ENCODE results near the gene TMEM242. TPM values are rescaled to one million over a fixed set of nuclear protein-coding genes. Genes with fewer than 3 reads are reported as not detected.
"Not testable (repeated sequence)": the region's sequence is repeated elsewhere in the genome, so short reads cannot be mapped to it uniquely, and the experiment has no call there.

The TMEM242 gene
- total RNA-seq, 4 donors from 2014 or later = 3.9 to 7.7 (median 6.3) TPM

DNA sequence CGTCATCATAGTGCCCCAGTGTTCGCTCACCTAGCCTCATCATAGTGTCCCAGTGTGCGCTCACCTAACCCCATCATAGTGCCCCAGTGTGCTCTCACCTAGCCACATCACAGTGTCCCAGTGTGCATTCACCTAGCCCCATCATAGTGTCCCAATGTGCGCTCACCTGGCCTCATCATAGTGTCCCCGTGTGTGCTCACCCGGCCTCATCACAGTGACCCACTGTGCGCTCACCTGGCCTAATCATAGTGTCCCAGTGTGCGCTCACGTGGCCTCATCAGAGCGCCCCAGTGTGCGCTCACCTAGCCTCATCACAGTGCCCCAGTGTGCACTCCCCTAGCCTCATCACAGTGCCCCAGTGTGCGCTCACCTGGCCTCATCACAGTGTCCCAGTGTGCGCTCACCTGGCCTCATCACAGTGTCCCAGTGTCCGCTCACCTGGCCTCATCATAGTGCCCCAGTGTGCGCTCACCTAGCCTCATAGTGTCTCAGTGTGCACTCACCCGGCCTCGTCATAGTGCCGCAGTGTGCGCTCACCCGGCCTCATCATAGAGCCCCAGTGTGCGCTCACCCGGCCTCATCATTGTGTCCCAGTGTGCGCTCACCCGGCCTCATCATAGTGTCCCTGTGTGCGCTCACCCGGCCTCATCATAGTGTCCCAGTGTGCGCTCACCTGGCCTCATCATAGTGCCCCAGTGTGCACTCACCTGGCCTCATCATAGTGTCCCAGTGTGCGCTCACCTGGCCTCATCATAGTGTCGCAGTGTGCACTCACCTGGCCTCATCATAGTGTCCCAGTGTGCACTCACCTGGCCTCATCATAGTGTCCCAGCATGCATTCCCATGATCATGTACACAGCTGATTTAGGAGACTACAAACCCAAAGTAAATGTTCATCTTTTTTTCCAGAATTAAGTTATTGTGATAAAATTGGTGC is 9.5 kb downstream of the TMEM242 start:
- Histone ChIP-seq H3K9me3 (no peaks in the 10 kb centered on the region), H3K4me3 (no peak overlapping the region), H3K4me1 (peaks cover 6 to 30% of the 10 kb centered on the region in 2 donors), H3K27me3 (no peaks in the 10 kb centered on the region), H3K27ac (no peak overlapping the region), H3K36me3 (peaks cover 0 to 24% of the 10 kb centered on the region in 2 donors)
- intact Hi-C loops (cut with DNase I; ENCODE audit: low total_unique reads) = loop anchor here (2.0 kb wide), 3 partner anchors 261 to 353 kb away; no protein-coding TSS in a partner anchor
- in situ Hi-C loops (cut with MboI; ENCODE audit: low sequenced_read_pairs in 4 of 4) = loop anchor here in 2 of 4 donors (10.0 kb wide), 2 partner anchors 261 to 351 kb away; no protein-coding TSS in a partner anchor
- ATAC-seq (no peak), DNase-seq (no peak)
- no peak for TF ChIP-seq POLR2A (IDR thresholded peaks at IDR 0.05)
- TF ChIP-seq, protein P1, sequence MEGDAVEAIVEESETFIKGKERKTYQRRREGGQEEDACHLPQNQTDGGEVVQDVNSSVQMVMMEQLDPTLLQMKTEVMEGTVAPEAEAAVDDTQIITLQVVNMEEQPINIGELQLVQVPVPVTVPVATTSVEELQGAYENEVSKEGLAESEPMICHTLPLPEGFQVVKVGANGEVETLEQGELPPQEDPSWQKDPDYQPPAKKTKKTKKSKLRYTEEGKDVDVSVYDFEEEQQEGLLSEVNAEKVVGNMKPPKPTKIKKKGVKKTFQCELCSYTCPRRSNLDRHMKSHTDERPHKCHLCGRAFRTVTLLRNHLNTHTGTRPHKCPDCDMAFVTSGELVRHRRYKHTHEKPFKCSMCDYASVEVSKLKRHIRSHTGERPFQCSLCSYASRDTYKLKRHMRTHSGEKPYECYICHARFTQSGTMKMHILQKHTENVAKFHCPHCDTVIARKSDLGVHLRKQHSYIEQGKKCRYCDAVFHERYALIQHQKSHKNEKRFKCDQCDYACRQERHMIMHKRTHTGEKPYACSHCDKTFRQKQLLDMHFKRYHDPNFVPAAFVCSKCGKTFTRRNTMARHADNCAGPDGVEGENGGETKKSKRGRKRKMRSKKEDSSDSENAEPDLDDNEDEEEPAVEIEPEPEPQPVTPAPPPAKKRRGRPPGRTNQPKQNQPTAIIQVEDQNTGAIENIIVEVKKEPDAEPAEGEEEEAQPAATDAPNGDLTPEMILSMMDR (IDR thresholded peaks at IDR 0.05 in 4 of 5, conservative IDR thresholded peaks at IDR 0.05 in 1 of 5) = no peak

DNA sequence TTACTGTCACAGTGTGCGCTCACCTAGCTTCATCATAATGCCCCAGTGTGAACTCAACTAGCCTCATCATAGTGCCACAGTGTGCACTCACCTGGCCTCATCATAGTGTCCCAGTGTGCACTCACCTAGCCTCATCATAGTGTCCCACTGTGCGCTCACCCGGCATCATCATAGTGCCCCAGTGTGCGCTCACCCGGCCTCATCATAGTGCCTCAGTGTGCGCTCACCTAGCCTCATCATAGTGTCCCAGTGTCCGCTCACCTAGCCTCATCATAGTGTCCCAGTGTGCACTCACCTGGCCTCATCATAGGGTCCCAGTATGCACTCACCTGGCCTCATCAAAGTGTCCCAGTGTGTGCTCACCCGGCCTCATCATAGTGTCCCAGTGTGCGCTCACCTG is 10.6 kb downstream of the TMEM242 start:
- DNase-seq = no peak
- intact Hi-C loops (cut with DNase I; ENCODE audit: low total_unique reads) = no loop called here
- peaks cover 6 to 30% of the 10 kb centered on the region in 2 donors for H3K4me1 ChIP-seq
- H3K36me3 ChIP-seq = peaks cover 0 to 17% of the 10 kb centered on the region in 2 donors
- no peak for ATAC-seq
- no peaks in the 10 kb centered on the region for H3K9me3 ChIP-seq
- no peaks in the 10 kb centered on the region for H3K27me3 ChIP-seq
- H3K27ac ChIP-seq = no peak overlapping the region
- H3K4me3 ChIP-seq = no peak overlapping the region
- in situ Hi-C loops (cut with MboI; ENCODE audit: low sequenced_read_pairs in 4 of 4) = loop anchor here in 2 of 4 donors (10.0 kb wide), 2 partner anchors 262 to 352 kb away; no protein-coding TSS in a partner anchor
- TF ChIP-seq, protein P1 (IDR thresholded peaks at IDR 0.05 in 4 of 5, conservative IDR thresholded peaks at IDR 0.05 in 1 of 5) = no peak
- TF ChIP-seq POLR2A (IDR thresholded peaks at IDR 0.05) = no peak

GRCh38 chr6:157310693-157311092 is 12.6 kb downstream of the TMEM242 start:
- ATAC-seq; H3K27me3 ChIP-seq; H3K9me3 ChIP-seq; intact Hi-C loops (cut with DNase I; ENCODE audit: low total_unique reads); H3K4me3 ChIP-seq; H3K27ac ChIP-seq; DNase-seq: not testable (repeated sequence)
- in situ Hi-C loops (cut with MboI; ENCODE audit: low sequenced_read_pairs in 4 of 4) = loop anchor here in 2 of 4 donors (10.0 kb wide), 2 partner anchors 264 to 354 kb away; no protein-coding TSS in a partner anchor
- Histone ChIP-seq H3K36me3 (peaks cover 0 to 12% of the 10 kb centered on the region in 2 donors), H3K4me1 (peaks cover 9 to 22% of the 10 kb centered on the region in 2 donors)

DNA sequence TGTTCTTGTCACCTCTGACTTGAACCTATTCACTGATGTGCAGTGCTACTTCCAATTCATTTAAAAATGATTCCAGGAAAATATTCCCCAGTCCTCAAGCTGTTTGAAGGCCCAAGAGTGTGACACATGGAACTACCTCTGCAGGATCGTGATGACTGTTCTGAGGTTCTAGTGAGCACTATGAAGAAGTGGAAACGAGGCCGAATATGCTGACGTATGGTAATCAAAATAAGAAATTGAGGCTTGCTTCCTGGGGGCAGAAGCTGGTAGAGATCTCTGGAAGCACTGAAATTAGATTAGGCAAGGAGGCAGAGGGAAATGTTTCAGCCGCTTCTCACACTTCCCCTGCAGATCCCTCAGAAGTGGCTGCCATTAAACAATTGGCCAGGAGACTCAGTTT is 15.7 kb downstream of the TMEM242 start:
- peaks cover 22 to 31% of the 10 kb centered on the region in 2 donors for H3K4me1 ChIP-seq
- intact Hi-C loops (cut with DNase I; ENCODE audit: low total_unique reads) = no loop called here
- H3K27ac ChIP-seq = no peak overlapping the region
- DNase-seq (no peak), ATAC-seq (no peak)
- in situ Hi-C loops (cut with MboI; ENCODE audit: low sequenced_read_pairs in 4 of 4) = no loop called here
- peaks cover 0 to 2% of the 10 kb centered on the region in 2 donors for H3K36me3 ChIP-seq
- no peaks in the 10 kb centered on the region for H3K27me3 ChIP-seq
- no peaks in the 10 kb centered on the region for H3K9me3 ChIP-seq
- TF ChIP-seq, protein P1 (IDR thresholded peaks at IDR 0.05 in 4 of 5, conservative IDR thresholded peaks at IDR 0.05 in 1 of 5) = no peak
- TF ChIP-seq POLR2A (IDR thresholded peaks at IDR 0.05) = no peak
- H3K4me3 ChIP-seq = no peak overlapping the region
